GM23248 (cell line): Measurements from ENCODE around the gene CHRNE.

Source experiments
- EZH2 ChIP-seq: fragments of 200-600 bp; sonication (generic); IDR thresholded peaks from 2 replicates; pipeline ENCODE4 v1.6.1; 2018; ENCODE audit warnings: antibody characterized with exemption, mild to moderate bottlenecking; ENCODE audit not compliant: insufficient read depth, poor library complexity, severe bottlenecking
- EZH2phosphoT487 ChIP-seq: fragments of 200-600 bp; sonication (generic); IDR thresholded peaks from 2 replicates; pipeline ENCODE4 v1.6.1; 2018; ENCODE audit warnings: antibody characterized with exemption, moderate library complexity, mild to moderate bottlenecking, low read depth; ENCODE audit not compliant: insufficient read depth

DNA sequence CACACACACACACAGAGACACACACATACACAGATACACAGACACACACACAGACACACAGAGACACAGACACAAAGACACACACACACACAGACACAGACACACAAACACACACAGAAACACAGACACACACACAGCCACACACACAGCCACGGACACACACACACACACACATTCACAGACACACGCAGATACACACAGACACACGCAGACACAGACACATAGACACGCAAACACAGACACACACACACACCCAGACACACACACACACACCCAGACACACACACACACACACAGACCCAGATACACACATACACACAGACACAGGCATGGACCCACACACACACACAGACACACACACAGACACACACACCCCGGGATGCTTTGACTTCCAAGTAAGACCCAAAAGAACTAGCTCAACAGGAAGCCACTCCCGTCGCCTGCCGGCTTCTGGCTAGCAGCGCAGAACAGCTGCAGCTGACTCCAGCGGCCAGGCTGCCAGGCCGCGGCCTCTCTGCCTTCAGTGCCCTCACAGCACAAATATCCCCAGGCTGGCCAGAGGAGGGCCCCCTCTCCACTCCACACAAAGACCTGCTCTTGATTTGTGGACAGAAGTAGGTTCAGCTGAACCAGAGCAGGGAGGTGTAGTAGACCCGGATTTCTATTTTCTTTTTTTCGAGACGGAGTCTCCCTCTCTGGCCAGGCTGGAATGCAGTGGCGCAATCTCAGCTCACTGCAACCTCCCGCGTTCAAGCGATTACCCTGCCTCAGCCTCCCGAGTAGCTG lies 6.0 kb upstream of the CHRNE start:
- no peak for TF ChIP-seq EZH2phosphoT487
- TF ChIP-seq EZH2: no peak
